WI38 (cell line): ENCODE results near the gene WNT6.

ENCODE experiments used
- H3K4me3 ChIP-seq: 2 replicates; pipeline ENCODE4 v1.5.1; 2011; ENCODE audit warnings: low read depth, mild to moderate bottlenecking, control low read depth, low read length
- CTCF ChIP-seq: IDR thresholded peaks from 2 replicates; pipeline ENCODE4 v1.5.1; 2012; ENCODE audit warnings: low read depth, mild to moderate bottlenecking, control low read depth, low read length

WNT6 gene

DNA sequence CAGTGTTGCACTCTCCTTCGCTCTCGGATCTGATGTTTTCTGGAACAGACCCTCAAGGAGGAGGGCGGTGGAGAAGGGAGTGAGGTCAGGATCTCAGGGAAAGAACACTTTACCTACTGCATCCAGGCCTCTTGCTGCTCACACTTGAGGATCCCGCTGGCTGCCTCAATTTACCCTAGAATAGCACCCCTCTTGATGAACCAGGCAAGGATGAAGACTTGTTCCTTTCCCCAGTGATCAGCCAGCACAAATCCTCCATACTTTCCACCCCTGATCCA lies 35.2 kb downstream of the WNT6 start:
- H3K4me3 ChIP-seq: no peak overlapping the region
- no peak for TF ChIP-seq CTCF

GRCh38 chr2:218895326-218895725 lies 35.7 kb downstream of the WNT6 start:
- no peak overlapping the region for H3K4me3 ChIP-seq
- no peak for TF ChIP-seq CTCF

- no peak overlapping the region for H3K4me3 ChIP-seq
- TF ChIP-seq CTCF: no peak
Measured at GRCh38 chr2:218895759-218896500, 36.3 kb downstream of the WNT6 start.

DNA sequence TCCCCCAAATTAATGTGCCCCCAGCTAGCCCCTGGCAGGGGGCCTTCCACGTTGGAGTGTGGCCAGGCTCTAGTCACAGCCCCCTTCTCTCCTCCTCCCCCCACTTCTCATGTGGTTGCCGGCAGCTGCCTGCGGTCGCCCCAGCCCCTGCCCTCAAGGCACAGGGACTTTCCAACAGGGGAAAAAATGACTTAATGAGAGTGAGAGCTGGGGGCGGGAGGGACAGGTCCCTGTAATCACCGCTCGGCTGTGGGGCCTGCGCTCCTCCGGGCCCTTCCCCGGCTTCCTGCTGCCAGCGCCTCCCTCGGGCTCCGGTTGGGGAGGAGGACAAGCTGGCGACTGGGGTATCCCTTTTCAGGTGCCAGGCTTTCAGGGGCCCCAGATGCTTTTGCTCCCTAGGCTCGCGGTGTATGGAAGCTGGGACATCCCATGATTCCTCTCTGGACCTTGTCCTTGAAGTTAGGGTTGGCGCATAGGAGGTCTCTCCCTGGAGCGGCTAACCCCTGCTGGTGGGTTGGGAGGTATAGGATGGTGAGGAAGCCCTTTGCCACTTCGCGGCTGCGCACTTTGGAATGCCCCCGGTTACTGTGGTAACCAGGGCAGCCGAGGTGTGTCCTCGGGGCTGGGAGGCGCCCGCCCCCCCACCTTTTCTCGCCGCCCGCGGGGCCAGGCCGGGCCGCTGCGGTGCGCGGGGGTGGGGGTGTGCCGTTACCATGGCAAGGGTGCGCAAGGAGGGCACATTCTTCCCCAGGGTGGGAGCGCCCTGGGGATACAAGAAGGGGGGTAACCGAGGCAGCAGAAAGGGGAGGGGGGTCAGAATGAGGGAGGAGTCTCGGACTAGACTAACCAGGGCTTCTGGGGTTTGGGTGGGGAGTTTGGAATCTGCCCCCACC lies 37.1 kb downstream of the WNT6 start:
- TF ChIP-seq CTCF: no peak
- no peak overlapping the region for H3K4me3 ChIP-seq

DNA sequence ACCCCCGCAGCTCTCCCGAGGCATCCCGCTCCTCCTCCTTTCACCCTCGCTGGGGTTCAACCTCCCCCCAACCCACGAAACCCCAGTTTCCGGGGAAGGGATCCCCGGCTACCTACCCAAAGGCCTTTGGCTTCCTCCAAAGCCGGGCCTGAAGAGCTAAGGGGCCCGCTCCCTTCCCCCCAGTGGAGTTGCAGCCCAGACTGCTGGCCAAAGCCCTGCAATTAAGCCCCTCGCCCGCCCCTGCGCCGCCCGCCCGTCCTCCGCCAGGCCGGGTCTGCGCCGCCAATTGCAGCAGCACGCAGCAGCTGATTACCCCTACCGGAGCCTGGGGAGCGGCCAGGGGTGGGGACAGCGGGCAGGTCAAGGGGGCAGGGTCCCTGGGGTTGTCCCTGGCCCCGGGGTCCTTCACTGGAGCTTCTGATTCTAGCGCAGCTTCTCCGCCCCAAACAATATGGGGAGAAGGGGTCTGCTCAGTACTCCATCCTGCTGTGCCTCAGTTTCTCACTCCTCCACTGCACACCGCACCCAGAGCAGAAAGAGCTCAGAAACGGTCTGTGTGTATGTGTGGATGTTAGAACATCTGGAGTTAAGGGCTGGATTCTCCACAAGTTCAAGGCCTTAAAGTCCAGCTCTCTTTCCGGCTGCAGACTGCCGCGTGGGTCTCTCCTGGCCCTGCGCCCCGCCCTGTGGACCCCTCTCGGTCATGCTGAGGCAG lies 37.9 kb downstream of the WNT6 start:
- H3K4me3 ChIP-seq: no peak overlapping the region
- TF ChIP-seq CTCF: no peak

GRCh38 chr2:218898109-218898878 lies 38.7 kb downstream of the WNT6 start:
- peak; percentile 85 for TF ChIP-seq CTCF
- H3K4me3 ChIP-seq: no peak overlapping the region
